HepG2 (cell line): ENCODE results near the gene TMEM131. TPM values are rescaled to one million over a fixed set of nuclear protein-coding genes. Genes with fewer than 3 reads are reported as not detected.

Experiments
- ATAC-seq: fragments of 200-7000 bp; cut with Tn5 transposase; 3 replicates; pipeline ENCODE4 v1.9.1; 2020; ENCODE audit warnings: mild to moderate bottlenecking, moderate library complexity
- BruUV-seq: library from RNA; stranded (reverse); fragments of 400-500 nt; replicated peaks from 2 replicates; lab custom pipeline; 2021; lab: Mats Ljungman, UMichigan
- CTCF ChIA-PET: fragments of 300-600 bp; formaldehyde crosslinking; extraction: SDS; loops from one replicate; lab custom pipeline; 2021; ENCODE audit warnings: low total read pairs, inconsistent platforms, low intra/inter-chr PET ratio; lab: Yijun Ruan, JAX
- POLR2A ChIA-PET: fragments of 350-600 bp; sonication (Branson Sonifier 250); formaldehyde crosslinking; loops from one replicate; lab custom pipeline; 2020; ENCODE audit warnings: antibody characterized with exemption, inconsistent platforms; lab: Yijun Ruan, JAX
- DNase-seq: peaks from one replicate; pipeline ENCODE4 v3.0.0-alpha.2; 2015; ENCODE audit warnings: low spot score
- FAIRE-seq: peaks from 3 replicates; lab custom pipeline; 2011; peaks lifted over from hg19 to GRCh38; lab: Jason Lieb, UNC
- H2AFZ ChIP-seq: one replicate; pipeline ENCODE4 v1.6.1; 2011; ENCODE audit warnings: low read length, inconsistent platforms
- H3K27ac ChIP-seq: fragments of 300-600 bp; 3 replicates; pipeline ENCODE4 v1.8.0; 2011; ENCODE audit warnings: mixed run types, mild to moderate bottlenecking, mixed read lengths, low read length, inconsistent platforms; ENCODE audit not compliant: insufficient read depth; ENCODE audit errors: extremely low read length
- H3K27me3 ChIP-seq, 2 experiments: fragments of 200-600 bp in 1 of 2; 2 replicates in 1 of 2; 3 replicates in 1 of 2; pipeline versions ENCODE4 v1.6.0 to v1.8.0; 2011; ENCODE audit warnings: low read length in 2 of 2, mild to moderate bottlenecking in 2 of 2, moderate library complexity in 2 of 2, inconsistent platforms in 1 of 2; ENCODE audit not compliant: insufficient read depth in 2 of 2, control insufficient read depth in 1 of 2
- H3K36me3 ChIP-seq, 2 experiments: fragments of 200-600 bp in 1 of 2; replicated peaks in 1 of 2; 2 replicates in 1 of 2; 3 replicates in 1 of 2; pipeline versions ENCODE4 v1.5.1 to v1.8.0; 2011; ENCODE audit warnings: low read length in 2 of 2, inconsistent platforms in 1 of 2; ENCODE audit not compliant: insufficient read depth in 2 of 2, control insufficient read depth in 1 of 2
- H3K4me1 ChIP-seq: 2 replicates; pipeline ENCODE4 v1.5.1; 2012; ENCODE audit warnings: low read length, inconsistent platforms; ENCODE audit not compliant: insufficient read depth
- H3K4me2 ChIP-seq: 2 replicates; pipeline ENCODE4 v1.6.0; 2011; ENCODE audit warnings: low read depth, low read length, inconsistent platforms
- H3K4me3 ChIP-seq, 3 experiments: fragments of 200-600 bp in 1 of 3; sonication (generic), shearing (Covaris generic) in 1 of 3; replicated peaks in 1 of 3; 2 replicates each; pipeline ENCODE4 v1.5.1; 2011 to 2016; ENCODE audit warnings: low read length in 3 of 3, inconsistent platforms in 2 of 3, low read depth in 2 of 3, mild to moderate bottlenecking in 2 of 3, control low read depth in 1 of 3, mixed read lengths in 1 of 3; ENCODE audit not compliant: insufficient read depth in 1 of 3
- H3K79me2 ChIP-seq: one replicate; pipeline ENCODE4 v1.6.1; 2011; ENCODE audit warnings: low read length, inconsistent platforms; ENCODE audit not compliant: insufficient read depth
- H3K9ac ChIP-seq: 2 replicates; pipeline ENCODE4 v1.6.0; 2011; ENCODE audit warnings: mild to moderate bottlenecking, low read depth, low read length, inconsistent platforms; ENCODE audit not compliant: insufficient read depth
- H3K9me3 ChIP-seq: 2 replicates; pipeline ENCODE4 v1.5.1; 2012; ENCODE audit warnings: mild to moderate bottlenecking, low read length
- H4K20me1 ChIP-seq: 2 replicates; pipeline ENCODE4 v1.6.0; 2011; ENCODE audit warnings: inconsistent platforms, mild to moderate bottlenecking, low read length, moderate library complexity; ENCODE audit not compliant: insufficient read depth
- CCDC6 ChIP-seq: sonication (generic); formaldehyde crosslinking; IDR thresholded peaks from 2 replicates; pipeline ENCODE4 v1.8.1; 2022; ENCODE audit warnings: mild to moderate bottlenecking, missing genetic modification reagents, moderate library complexity
- LCORL ChIP-seq, 2 experiments: fragments of 450-650 bp in 1 of 2; sonication (generic) in 1 of 2; formaldehyde crosslinking in 1 of 2; IDR thresholded peaks; 2 replicates each; pipeline versions ENCODE4 v1.5.0 to v1.6.1; 2017 to 2020; ENCODE audit warnings: antibody characterized with exemption in 1 of 2, missing genetic modification reagents in 1 of 2
- PPARG ChIP-seq: conservative IDR thresholded peaks from 2 replicates; pipeline ENCODE4 v1.6.1; 2016; ENCODE audit warnings: missing biosample characterization, missing genetic modification reagents
- RXRB ChIP-seq: IDR thresholded peaks from 2 replicates; pipeline ENCODE4 v1.6.1; 2016; ENCODE audit warnings: borderline replicate concordance, missing genetic modification reagents, missing compliant biosample characterization
- WGBS: methylation state at CpG from one replicate; pipeline ENCODE4 v1.1.6; 2017; ENCODE audit warnings: low lambda C conversion rate; 5-methylcytosine and 5-hydroxymethylcytosine counted together
- in situ Hi-C: cut with HindIII; loops from 2 replicates; pipeline ENCODE4 v1.10.0; 2017; ENCODE audit warnings: low pct_unique_long_range_greater_than_20kb; ENCODE audit not compliant: extremely low pct_ligation_motif_present
- intact Hi-C: fragments of 100-400 bp; cut with micrococcal nuclease; formaldehyde crosslinking; loops from one replicate; pipeline ENCODE4 v1.10.0; 2022; ENCODE audit not compliant: unreplicated experiment
- polyA plus RNA-seq, 8 experiments: library from polyadenylated mRNA; depleted of rRNA in 3 of 8; stranded (reverse) in 7 of 8; unstranded in 1 of 8; fragments of >200 nt; fragmentation: Illumina TruSeq in 4 of 8; extraction: Trizol in 4 of 8; gene quantifications; 2 replicates each; pipeline versions ENCODE4 v1.2.1 to v1.2.3, GENCODE V29; 2011 to 2016; ENCODE audit warnings: low read depth in 4 of 8, missing spikeins in 1 of 8, mixed read lengths in 1 of 8; ENCODE audit not compliant: insufficient read depth in 1 of 8
- total RNA-seq, 5 experiments: library from RNA; depleted of rRNA; stranded (reverse); fragments of >200 nt; fragmentation: Illumina TruSeq; extraction: Trizol; gene quantifications; 2 replicates each; pipeline ENCODE4 v1.2.3, GENCODE V29; 2016; ENCODE audit warnings: low read depth in 1 of 5

The TMEM131 gene
- total and polyA plus RNA-seq, 2 of the 13 experiments (the other 11 are each of a cell fraction or from before 2014, with no cell fraction given), result 17.9 to 19.5 TPM

DNA sequence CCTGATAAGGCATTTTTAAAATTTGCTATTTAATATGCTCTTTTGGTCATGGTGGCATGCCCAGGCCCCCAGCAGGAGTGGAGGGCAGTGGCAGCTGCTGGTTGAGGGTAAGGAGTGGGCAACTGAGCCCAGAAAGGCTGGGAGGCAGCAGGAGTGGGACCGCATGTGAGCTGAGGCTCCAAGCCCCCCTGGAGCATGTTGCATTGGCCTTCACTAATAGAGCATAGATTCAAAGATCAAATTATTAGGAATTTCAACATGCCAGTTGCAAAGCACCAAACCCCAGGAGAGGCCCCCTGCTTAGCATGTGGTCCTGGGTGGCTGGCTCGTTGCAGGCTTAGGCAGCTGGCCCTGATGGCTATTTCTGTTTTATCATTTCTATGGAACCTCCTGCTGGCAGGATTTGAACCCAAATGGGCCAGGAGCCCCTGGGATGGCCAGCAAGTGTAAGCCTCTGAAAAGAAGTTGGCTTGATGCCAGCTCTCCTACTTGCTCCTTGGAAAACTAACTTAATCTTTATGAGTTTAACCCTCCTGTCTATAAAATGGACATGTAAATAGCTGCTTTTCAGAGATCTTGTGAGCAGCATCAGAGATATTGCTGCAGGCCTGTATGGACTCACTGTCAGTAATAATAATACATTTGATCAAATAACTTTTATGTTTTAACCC lies 42.1 kb upstream of the TMEM131 start:
- POLR2A ChIA-PET, result no interaction called here

DNA sequence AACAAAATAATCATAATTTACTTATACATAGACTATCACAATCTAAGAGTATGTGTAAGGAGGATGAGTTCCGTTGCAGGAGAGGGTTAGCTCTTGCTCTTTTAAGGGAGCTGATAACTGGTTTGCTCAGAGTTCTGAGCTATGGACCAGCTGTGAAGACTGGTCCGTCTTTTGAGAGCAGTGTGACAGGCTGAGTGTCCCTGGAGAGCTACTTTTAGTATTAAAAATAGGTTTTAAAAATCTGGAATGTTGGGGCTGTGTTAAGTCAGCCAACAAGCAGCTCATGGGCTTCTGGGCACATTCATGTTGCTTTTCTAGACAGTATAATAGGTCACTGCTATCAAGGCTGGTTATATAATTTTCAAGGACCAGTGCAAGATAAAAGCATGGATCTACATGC lies 41.5 kb upstream of the TMEM131 start:
- H3K4me2 ChIP-seq, result no peak overlapping the region
- no peaks in the 10 kb centered on the region for H3K9me3 ChIP-seq
- no peaks in the 10 kb centered on the region for H4K20me1 ChIP-seq
- ATAC-seq (no peak), DNase-seq (no peak), FAIRE-seq (no peak)
- no peak overlapping the region for H3K4me3 ChIP-seq
- H3K4me1 ChIP-seq, result no peaks in the 10 kb centered on the region; the same call in 1 of the 2 replicates
- no peaks in the 10 kb centered on the region for H3K36me3 ChIP-seq
- H3K27me3 ChIP-seq, result peaks cover 0 to 3% of the 10 kb centered on the region in 2 experiments; a peak in 2 of 5 replicates
- TF ChIP-seq PPARG (CRISPR knock-in tag) (no peak), CCDC6 (CRISPR knock-in tag) (no peak)
- in situ Hi-C loops, result no loop called here
- no peaks in the 10 kb centered on the region for H3K79me2 ChIP-seq
- no peak overlapping the region for H2AFZ ChIP-seq
- H3K9ac ChIP-seq, result no peak overlapping the region
- BruUV-seq, result no TSS peak
- intact Hi-C loops, result no loop called here
- CTCF ChIA-PET, result no interaction called here
- no peak overlapping the region for H3K27ac ChIP-seq
- POLR2A ChIA-PET, result no interaction called here
- 14% methylated on average over 2 of the region's 2 CpGs for WGBS

More for the DNA sequence above, 42.1 kb upstream of the TMEM131 start:
- DNase-seq, result no peak
- no TSS peak for BruUV-seq
- intact Hi-C loops (no loop called here), in situ Hi-C loops (no loop called here)
- no peak for FAIRE-seq
- no peak for ATAC-seq
- WGBS, result 69% methylated on average over 2 of the region's 2 CpGs
- H2AFZ ChIP-seq, result no peak overlapping the region
- H3K27me3 ChIP-seq, result peaks cover 0 to 3% of the 10 kb centered on the region in 2 experiments; a peak in 2 of 5 replicates
- no peak overlapping the region for H3K4me2 ChIP-seq
- no peaks in the 10 kb centered on the region for H3K79me2 ChIP-seq
- TF ChIP-seq RXRB (no peak), LCORL (IDR thresholded peaks at IDR 0.05) (peak; percentile 56; the same call in 1 of the 2 replicates), LCORL (CRISPR knock-in tag; IDR thresholded peaks at IDR 0.05) (no peak)
- H3K9me3 ChIP-seq, result no peaks in the 10 kb centered on the region
- no peaks in the 10 kb centered on the region for H3K36me3 ChIP-seq
- H3K9ac ChIP-seq, result no peak overlapping the region
- H3K4me1 ChIP-seq, result no peaks in the 10 kb centered on the region; the same call in 1 of the 2 replicates
- H3K27ac ChIP-seq, result no peak overlapping the region
- CTCF ChIA-PET, result no interaction called here
- no peak overlapping the region for H3K4me3 ChIP-seq
- H4K20me1 ChIP-seq, result no peaks in the 10 kb centered on the region
